Measurements from ENCODE around the gene SKI.

Gene SKI

DNA sequence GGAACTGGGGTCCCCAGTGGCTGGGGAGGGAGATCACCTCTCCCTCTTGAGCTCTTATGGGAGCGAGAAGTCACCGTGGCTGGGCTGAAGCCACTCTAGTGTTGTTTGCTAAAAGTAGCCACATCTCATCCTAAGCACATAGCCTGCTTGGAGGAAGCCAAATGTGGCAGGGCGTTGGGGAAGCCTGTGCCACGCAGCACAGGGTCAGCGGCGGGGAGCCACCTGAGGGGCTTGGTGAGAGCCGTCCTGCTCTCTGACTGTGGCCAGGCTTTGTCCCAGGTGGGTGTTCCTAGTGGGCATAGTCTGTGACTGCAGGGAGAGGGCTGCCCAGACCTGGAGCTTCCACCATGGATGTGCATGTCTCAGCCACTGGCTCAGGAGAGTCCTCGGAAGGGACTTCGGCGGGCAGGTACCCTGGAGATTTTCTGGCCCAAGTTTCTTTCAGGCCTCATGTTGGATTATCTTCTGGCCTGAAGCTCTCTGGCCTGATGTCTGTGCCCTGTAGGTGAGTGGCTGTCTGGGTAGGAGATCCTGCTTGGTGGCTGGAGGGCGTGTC, 124.3 kb downstream of the SKI start:
- DNase-seq (ENCODE audit: low read depth in 2 of 2), result no peak

DNA sequence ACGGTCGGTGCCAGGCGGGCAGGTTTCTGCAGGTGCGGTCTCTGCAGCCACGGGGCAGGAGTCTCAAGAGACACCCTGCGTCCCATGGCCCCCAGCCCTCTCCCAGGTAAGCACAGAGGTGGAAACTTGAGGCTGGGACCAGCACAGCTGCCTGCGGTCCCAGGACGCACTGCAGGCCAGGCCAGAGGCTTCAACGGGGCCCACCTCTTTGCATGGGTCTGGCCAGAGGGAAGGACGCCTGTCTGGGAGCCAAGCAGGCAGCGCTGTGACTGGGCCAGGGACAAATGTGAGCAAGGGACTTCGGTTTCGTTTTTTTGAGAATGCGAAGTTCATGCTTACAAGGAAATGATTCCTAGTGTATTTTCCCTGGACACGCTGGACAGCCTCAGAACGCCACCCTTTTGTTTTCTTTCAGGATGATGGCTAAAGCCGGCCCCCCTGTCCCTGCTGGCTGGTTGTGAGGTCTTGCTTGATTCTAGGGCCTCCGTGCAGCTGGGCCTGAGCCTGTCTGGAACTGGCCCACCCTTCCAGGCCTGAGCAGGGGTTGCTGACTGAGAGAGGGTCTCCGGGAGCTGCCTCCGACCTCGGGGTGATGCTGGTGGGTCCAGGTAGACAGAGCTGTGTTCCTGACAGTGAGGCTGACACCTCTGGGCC, 124.9 kb downstream of the SKI start:
- no peak for DNase-seq (ENCODE audit: low read depth in 2 of 2)

GRCh38 chr1:2353551-2354438, 125.7 kb downstream of the SKI start:
- no peak for DNase-seq (ENCODE audit: low read depth in 2 of 2)

DNA sequence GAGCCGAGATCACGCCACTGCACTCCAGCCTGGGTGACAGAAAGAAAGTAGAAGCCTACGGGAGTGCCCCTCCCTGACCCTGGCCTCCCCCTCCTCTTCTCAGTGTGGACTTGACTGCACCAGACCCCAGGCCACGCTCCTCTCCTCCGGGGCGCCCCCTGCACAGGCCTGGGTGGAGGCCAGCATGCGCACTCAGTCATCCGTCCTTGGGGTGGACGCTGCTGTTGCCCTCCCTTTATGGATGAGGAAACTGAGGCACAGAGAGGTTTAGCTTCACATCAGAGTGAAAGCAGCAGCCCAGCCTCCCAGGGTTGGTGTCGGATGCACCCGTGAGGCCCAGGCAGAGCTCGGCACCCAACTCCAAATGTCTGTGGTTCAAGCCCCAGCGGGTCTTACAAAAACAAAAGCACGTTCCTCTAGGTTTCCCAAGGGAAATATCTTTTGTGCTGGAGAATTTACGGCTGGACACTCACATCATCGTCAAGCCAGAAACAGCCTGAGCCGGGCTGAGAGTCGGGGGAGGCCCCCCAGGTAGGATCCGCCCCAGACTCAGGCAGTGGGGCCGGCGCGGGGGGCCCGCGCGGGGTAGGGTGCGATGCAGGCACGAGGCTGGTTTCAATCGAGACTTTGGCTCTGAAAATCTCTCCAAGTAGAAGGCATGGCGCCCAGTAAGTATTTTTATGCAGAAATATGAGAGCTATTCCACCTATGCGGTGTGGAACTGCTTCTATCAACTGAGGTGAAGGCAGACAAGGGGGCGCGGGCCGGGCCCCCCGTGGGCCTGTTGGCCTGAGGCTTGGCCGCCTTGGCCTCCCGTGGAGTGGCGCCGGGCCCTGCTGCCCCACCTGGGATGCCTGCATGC, 126.6 kb downstream of the SKI start:
- no peak for DNase-seq (ENCODE audit: low read depth in 2 of 2)

GRCh38 chr1:2355373-2356261, 127.5 kb downstream of the SKI start:
- DNase-seq (ENCODE audit: low read depth in 2 of 2), result no peak

- DNase-seq (ENCODE audit: low read depth in 2 of 2), result no peak
Observed at GRCh38 chr1:2356401-2356800, 128.3 kb downstream of the SKI start.

DNA sequence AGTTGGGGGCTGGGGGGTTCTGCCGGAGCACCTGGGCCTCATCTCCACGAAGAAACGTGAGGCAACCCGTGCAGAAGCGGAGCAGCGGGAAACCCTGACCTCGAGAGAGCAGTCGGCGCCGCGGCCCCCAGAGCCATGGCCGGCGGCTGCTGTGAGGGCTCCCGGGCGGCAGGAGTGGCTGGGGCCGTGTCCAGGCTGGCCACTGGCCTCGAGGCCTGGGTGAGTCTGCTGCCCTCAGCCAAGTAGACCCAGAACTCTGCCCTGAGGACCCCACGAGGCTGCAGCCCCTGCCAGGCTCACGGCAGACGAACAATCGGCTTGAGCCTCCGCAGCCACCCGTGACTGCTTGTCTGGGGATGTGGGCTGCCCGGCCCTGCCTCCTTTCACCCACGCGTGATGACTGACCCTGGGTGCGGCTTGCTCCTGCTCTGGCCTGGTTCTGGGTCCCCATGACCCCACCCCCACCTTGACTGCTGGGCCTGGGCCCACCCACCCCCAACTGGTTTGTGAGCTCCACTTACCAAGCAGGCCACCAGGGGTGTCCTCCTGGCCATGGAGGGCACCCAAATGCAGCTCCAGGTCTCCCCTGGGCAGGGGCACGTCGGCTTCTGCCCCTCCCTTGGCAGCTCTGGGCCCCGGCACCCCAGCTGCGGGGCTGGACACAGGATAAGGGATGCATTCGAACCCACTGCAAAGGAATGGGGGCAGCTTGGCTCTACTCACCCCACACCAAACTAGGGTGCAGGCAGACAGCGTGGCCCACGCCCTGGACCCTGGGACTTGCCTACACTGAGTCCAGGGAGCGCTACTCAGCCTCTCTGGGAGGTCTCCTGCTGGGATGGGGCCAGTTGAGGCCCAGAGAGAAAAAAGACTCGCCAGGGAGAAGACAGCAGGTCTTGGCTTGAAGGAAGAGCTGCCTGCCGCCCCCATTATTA, 129.1 kb downstream of the SKI start:
- no peak for DNase-seq (ENCODE audit: low read depth in 2 of 2)

GRCh38 chr1:2358072-2358471, 130.0 kb downstream of the SKI start:
- DNase-seq (ENCODE audit: low read depth in 2 of 2), result no peak

- DNase-seq (ENCODE audit: low read depth in 2 of 2), result no peak
Observed at GRCh38 chr1:2358651-2359640, 130.8 kb downstream of the SKI start.

Data from stimulated activated CD8-positive, alpha-beta memory T cell treated with anti-CD3 and anti-CD28 coated beads, Interleukin-2, amount 100 ng/mL, for 48 hours (primary cell).